ENCODE measurements around the gene GALNT4. TPM values are rescaled to one million over a fixed set of nuclear protein-coding genes. Genes with fewer than 3 reads are reported as not detected.

GALNT4 gene
- total and polyA plus RNA-seq, 2 of the 13 experiments (the other 11 are each of a cell fraction or from before 2014, with no cell fraction given): 4.9 to 6.8 TPM

GRCh38 chr12:89544681-89545184 lies 20.1 kb upstream of the GALNT4 start:
- H3K79me2 ChIP-seq (ENCODE audit: insufficient read depth, low read length): no peaks in the 10 kb centered on the region
- BruUV-seq (replicated peaks): no TSS peak
- H3K36me3 ChIP-seq (replicated peaks in 1 of 2; ENCODE audit: control insufficient read depth in 1 of 2, insufficient read depth in 2 of 2, low read length in 2 of 2): no peaks in the 10 kb centered on the region
- TF ChIP-seq ZNF747 (CRISPR knock-in tag; IDR thresholded peaks at IDR 0.05; ENCODE audit: borderline replicate concordance): no peak
- no peak for TF ChIP-seq ZNF598 (CRISPR knock-in tag; IDR thresholded peaks at IDR 0.05; ENCODE audit: borderline replicate concordance)
- TF ChIP-seq ZNF703 (CRISPR knock-in tag; IDR thresholded peaks at IDR 0.05; ENCODE audit: borderline replicate concordance): no peak
- no peak for TF ChIP-seq TARDBP (CRISPR knock-in tag; IDR thresholded peaks at IDR 0.05)
- TF ChIP-seq ZNF552 (CRISPR knock-in tag; IDR thresholded peaks at IDR 0.05; ENCODE audit: borderline replicate concordance): no peak
- no peak for TF ChIP-seq WIZ (CRISPR knock-in tag; IDR thresholded peaks at IDR 0.05)
- TF ChIP-seq ZNF557 (CRISPR knock-in tag; IDR thresholded peaks at IDR 0.05): no peak
- TF ChIP-seq, protein P1, sequence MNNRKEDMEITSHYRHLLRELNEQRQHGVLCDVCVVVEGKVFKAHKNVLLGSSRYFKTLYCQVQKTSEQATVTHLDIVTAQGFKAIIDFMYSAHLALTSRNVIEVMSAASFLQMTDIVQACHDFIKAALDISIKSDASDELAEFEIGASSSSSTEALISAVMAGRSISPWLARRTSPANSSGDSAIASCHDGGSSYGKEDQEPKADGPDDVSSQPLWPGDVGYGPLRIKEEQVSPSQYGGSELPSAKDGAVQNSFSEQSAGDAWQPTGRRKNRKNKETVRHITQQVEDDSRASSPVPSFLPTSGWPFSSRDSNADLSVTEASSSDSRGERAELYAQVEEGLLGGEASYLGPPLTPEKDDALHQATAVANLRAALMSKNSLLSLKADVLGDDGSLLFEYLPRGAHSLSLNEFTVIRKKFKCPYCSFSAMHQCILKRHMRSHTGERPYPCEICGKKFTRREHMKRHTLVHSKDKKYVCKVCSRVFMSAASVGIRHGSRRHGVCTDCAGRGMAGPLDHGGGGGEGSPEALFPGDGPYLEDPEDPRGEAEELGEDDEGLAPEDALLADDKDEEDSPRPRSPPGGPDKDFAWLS (CRISPR knock-in tag; IDR thresholded peaks at IDR 0.05; ENCODE audit: borderline replicate concordance): no peak
- TF ChIP-seq ZNF678 (CRISPR knock-in tag; IDR thresholded peaks at IDR 0.05): no peak
- no peak for TF ChIP-seq FOXK2 (IDR thresholded peaks at IDR 0.05)
- TF ChIP-seq ZSCAN25 (CRISPR knock-in tag; IDR thresholded peaks at IDR 0.05): no peak
- TF ChIP-seq, protein P2, sequence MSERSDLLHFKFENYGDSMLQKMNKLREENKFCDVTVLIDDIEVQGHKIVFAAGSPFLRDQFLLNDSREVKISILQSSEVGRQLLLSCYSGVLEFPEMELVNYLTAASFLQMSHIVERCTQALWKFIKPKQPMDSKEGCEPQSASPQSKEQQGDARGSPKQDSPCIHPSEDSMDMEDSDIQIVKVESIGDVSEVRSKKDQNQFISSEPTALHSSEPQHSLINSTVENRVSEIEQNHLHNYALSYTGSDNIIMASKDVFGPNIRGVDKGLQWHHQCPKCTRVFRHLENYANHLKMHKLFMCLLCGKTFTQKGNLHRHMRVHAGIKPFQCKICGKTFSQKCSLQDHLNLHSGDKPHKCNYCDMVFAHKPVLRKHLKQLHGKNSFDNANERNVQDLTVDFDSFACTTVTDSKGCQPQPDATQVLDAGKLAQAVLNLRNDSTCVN (CRISPR knock-in tag; IDR thresholded peaks at IDR 0.05; ENCODE audit: borderline replicate concordance): no peak
- no peak for TF ChIP-seq ZNF737 (CRISPR knock-in tag; IDR thresholded peaks at IDR 0.05; ENCODE audit: borderline replicate concordance)
- TF ChIP-seq ZNF253 (CRISPR knock-in tag; IDR thresholded peaks at IDR 0.05; ENCODE audit: borderline replicate concordance): no peak
- no peak for TF ChIP-seq ZFX (CRISPR knock-in tag; IDR thresholded peaks at IDR 0.05; ENCODE audit: low read depth)
- TF ChIP-seq SMC3 (IDR thresholded peaks at IDR 0.05; ENCODE audit: low read length): no peak
- TF ChIP-seq REXO4 (CRISPR knock-in tag; IDR thresholded peaks at IDR 0.05; ENCODE audit: borderline replicate concordance): no peak
- intact Hi-C loops (cut with micrococcal nuclease; ENCODE audit: unreplicated experiment): loop anchor here (5.0 kb wide), 4 partner anchors 88 to 1398 kb away; partner anchors contain the start of gene ATP2B1
- no peak overlapping the region for H2AFZ ChIP-seq (ENCODE audit: low read length)
- WGBS (ENCODE audit: low lambda C conversion rate): 11% methylated on average over 6 of the region's 6 CpGs
- in situ Hi-C loops (cut with HindIII; ENCODE audit: extremely low pct_ligation_motif_present, low pct_unique_long_range_greater_than_20kb): loop anchor here (5.0 to 25.0 kb wide), 3 partner anchors 160 to 558 kb away; partner anchors contain the start of gene ATP2B1
- no peak overlapping the region for H3K9ac ChIP-seq (ENCODE audit: insufficient read depth, low read depth, low read length)
- no peak overlapping the region for H3K4me3 ChIP-seq (replicated peaks in 1 of 3; ENCODE audit: insufficient read depth in 1 of 3, low read depth in 2 of 3, low read length in 3 of 3)
- no peak for DNase-seq (ENCODE audit: low spot score)
- H3K27ac ChIP-seq (ENCODE audit: extremely low read length, insufficient read depth, low read length): no peak overlapping the region
- H4K20me1 ChIP-seq (ENCODE audit: insufficient read depth, low read length): no peaks in the 10 kb centered on the region; the same call in 1 of the 2 replicates
- FAIRE-seq: no peak
- peak overlapping the region; percentile 12; the same call in 1 of the 2 replicates for H3K4me2 ChIP-seq (ENCODE audit: low read depth, low read length)
- no peaks in the 10 kb centered on the region for H3K9me3 ChIP-seq (ENCODE audit: low read length)
- ATAC-seq: peak; percentile 74
- ChIA-PET CTCF (ENCODE audit: low intra/inter-chr PET ratio, low total read pairs) (no interaction called here), POLR2A (interaction anchor here (1.8 kb wide), 1 partner anchor 164 kb away, joined by 7 read pairs; the partner anchor contains the start of gene ATP2B1)
- H3K4me1 ChIP-seq (ENCODE audit: insufficient read depth, low read length): peaks cover 11% of the 10 kb centered on the region
- H3K27me3 ChIP-seq (ENCODE audit: control insufficient read depth in 1 of 2, insufficient read depth in 2 of 2, low read length in 2 of 2): no peaks in the 10 kb centered on the region
